Hypothalamus (tissue), 51 donors: ENCODE data around the gene CD96.

ENCODE experiments used
- DNase-seq, 51 donors: peaks; one replicate each; lab custom pipeline; 2025; lab: John Stamatoyannopoulos, UW

Gene CD96

DNA sequence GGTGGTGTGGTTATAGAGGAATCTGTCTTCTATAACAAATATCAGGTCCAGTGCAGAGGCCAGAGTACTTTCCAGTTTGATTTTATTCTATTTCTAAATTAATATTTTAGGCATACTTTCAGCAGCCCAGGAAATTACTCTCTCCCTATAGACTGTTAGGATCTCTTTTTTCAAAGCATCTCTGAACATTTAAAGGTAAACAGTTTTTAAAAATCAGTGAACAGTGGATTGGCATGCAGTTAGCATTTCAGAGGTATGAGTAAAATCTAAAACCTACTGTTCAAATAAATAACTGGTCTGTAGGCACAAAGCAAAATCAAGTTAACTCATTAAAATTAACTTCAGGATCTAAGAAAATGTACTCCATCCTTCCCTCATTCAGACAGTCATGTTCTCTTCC, 50.1 kb downstream of the CD96 start:
- DNase-seq, result no peak

DNA sequence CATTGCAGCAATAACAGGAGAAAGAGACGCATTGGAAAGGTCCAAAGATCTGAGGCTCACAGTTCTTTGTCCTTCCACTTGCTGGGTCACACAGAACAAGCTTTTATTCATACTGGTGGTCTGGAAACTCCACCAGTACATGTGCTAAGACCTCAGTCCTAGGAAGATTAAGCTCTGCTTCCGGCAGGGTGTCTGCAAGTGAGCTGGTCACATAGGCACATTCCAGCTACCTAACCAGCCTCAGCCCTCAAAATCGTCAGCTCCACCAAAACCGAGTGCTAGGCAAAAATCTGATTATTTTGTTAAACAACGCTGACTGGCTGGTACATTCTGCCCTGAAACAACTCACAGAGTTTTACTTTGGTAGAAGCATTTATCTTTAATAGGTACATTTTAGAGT, 50.9 kb downstream of the CD96 start:
- no peak for DNase-seq

GRCh38 chr3:111593666-111594065, 51.7 kb downstream of the CD96 start:
- no peak for DNase-seq

GRCh38 chr3:111594205-111594604, 52.2 kb downstream of the CD96 start:
- no peak for DNase-seq

DNA sequence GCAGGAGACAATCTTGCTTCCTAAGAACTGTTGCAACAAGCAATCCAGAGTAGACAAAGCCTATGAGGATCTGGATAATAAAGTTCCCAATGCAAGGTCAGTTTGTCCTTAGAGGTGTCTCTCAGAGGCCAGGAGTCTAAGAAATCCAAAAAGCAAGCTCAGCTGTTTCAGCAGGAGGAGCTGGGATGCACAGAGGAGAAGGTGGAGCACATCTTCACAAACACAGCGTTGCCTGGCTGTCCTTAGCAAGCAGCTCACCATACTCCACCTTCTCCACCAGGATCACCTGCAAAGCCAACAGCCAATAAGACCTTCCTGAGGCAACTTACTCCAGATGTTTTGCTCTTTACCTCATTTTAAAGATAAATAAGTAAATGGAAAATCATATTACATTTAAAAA, 52.8 kb downstream of the CD96 start:
- DNase-seq, result no peak

DNA sequence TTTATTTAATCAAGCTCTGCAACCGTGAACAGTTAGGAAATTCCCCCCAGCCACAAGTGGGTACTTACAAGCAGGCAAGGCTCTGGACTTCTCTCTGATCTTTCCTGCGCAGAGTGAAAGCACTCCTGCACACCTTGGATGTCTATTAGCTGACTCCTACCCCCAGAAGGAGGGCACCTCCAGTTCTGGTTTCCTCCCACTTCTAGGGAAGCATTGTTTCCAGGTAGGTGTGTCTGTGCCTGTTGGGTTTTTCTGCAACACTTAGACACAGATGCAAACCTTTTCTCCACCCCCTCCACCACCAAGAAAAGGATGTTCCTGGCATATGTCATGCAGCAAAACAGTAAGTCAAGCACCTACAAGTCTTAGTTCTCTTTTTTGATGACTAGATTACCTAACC, 53.2 kb downstream of the CD96 start, which contains the start of gene ZBED2:
Gene ZBED2, minus strand, starts transcription at position 115 of the 400 bp plus-strand sequence. CDS start 1,145 bp downstream, outside the sequence.
- DNase-seq, result no peak

DNA sequence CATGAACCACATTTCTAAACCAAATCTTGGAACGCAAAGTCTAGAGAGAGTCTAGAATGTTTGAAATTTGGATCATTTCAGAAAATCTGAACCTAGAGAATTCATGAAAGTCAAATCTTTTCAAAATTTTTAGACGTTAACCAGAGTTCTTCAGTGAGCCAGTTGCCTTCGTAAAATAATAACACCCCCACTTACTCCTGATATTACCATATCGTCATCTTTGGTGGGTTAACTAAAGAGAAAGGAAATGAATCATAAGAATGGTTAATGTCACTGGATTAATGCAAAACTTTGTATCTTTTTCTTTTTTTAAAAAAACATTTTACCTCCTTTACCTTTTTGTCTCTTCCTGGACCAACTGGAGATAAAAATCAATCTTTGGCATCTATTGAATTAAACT, 54.3 kb downstream of the CD96 start:
- no peak for DNase-seq

DNA sequence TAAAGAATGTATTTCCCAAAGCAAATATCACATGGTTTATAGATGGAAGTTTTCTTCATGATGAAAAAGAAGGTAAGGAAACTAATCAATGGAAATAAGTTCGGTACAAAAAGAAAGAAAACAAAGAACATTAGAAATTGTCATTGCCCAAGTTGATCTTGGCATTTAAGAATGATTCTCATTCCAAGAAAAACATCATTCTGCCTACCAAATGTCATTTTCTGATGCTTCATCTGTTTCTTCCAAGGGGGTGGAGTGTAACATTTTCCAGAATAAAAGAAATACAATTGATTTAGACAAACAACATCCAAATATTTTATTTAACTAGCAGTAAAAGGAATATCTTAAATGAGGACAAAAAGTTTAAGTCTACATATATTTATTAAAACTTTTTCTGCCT, 56.1 kb downstream of the CD96 start:
- DNase-seq, result no peak

GRCh38 chr3:111598552-111598951, 56.6 kb downstream of the CD96 start:
- no peak for DNase-seq

- DNase-seq, result no peak
Observed at GRCh38 chr3:111601810-111602209, 59.8 kb downstream of the CD96 start.

- DNase-seq, result no peak
Observed at GRCh38 chr3:111603679-111604078, 61.7 kb downstream of the CD96 start.

- no peak for DNase-seq
Observed at GRCh38 chr3:111604119-111604518, 62.1 kb downstream of the CD96 start.

- DNase-seq, result no peak
Observed at GRCh38 chr3:111605018-111605417, 63.0 kb downstream of the CD96 start.

GRCh38 chr3:111605493-111605892, 63.5 kb downstream of the CD96 start:
- no peak for DNase-seq

DNA sequence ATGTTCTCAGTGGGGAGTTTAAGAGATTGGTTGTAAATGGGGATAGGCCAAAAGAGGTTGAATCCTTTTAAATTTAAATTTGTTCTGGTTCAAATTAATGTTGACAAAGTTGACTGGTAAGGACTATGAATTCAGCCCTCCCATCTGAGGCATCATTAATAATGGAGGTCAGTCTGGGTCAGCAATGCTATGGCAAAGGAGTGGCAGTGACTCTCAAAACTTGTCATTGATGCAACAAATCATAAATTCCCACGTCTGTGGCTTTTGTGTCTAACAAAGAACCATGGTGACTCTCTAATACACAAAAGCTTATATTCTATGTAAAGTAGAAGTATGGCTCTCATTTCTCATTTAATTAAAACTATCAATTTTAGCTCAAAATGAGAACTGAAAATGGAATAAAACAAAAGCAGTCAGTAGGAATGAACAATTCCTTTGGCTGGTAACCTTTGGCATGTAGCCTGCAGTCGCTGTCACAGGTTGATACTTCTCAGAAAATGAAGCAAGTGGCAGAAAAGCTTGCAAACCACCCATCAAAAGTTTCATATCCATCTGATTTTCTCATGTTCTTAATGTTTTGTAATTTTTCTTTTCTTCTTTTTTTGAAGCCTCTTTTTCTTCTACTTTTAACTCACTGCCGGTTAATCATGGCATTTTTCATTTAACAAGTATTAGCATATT, 65.4 kb downstream of the CD96 start:
- DNase-seq, result no peak

DNA sequence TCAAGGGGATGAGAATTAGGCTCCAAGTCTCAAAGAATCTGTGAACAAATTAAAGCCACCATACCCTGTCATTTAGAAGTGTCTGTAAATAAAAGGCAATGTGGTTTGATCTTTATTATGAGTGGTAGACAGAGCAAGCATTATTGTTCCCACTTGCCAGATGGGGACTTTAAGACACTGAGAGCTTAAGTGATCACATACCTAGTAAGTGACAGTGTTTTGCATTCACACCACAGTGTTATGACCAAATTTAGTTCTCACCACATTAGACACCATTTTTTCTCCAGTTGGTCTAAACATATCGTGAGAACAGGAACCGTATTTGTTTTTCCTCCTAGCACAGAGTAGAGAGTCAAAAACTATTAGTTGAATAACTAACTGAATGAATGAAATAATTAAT, 66.4 kb downstream of the CD96 start:
- no peak for DNase-seq

GRCh38 chr3:111609700-111610099, 67.7 kb downstream of the CD96 start:
- DNase-seq, result no peak

DNA sequence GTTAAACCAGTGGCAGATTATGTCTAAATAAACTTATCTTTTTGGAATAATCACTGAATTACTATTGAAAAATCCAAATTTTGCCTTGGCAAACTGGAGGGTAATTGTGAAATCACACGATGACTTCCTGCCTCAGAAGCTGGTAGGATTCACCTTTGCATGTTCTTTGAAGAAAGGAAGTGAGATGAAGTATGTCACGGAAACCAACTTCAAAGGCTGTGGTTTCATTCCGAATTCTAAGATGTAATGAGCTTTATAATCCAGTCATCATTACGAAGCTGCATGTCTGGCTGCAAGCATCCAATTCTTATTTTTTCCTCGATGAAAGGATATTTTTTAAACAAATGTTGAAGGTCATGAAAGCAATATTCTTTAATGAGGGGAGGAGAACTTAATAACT, 68.2 kb downstream of the CD96 start:
- DNase-seq, result no peak

- no peak for DNase-seq
Observed at GRCh38 chr3:111610612-111611054, 68.6 kb downstream of the CD96 start.

DNA sequence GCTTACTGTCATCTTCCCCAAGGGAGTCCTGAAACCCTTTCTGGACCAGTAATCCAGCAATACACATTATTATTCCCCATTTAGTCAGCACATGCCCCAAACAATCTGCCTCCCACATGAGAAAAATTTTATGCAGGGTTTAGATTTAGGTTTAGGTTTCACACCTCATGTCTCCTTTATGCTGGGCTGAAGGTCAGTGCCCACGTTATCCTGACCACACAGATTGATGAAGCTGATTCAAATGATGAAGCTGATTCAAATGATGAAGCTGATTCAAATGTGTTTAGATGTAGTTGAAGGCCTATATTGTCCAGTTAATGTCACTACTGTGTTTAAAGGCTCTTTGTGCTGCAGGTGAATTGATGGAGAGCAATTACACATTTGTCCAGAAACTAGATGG, 71.3 kb downstream of the CD96 start:
- DNase-seq, result no peak

GRCh38 chr3:111615880-111616279, 73.9 kb downstream of the CD96 start:
- no peak for DNase-seq

- DNase-seq, result no peak
Observed at GRCh38 chr3:111616417-111617105, 74.6 kb downstream of the CD96 start.
